ENCODE measurements around the gene PCDHGB1.
"Not testable (repeated sequence)": the region's sequence is repeated elsewhere in the genome, so short reads cannot be mapped to it uniquely, and the experiment has no call there.

The PCDHGB1 gene

GRCh38 chr5:141351591-141351990, 1.7 kb downstream of the PCDHGB1 start:
- no peak for DNase-seq

- no peak for DNase-seq
Measured at GRCh38 chr5:141354900-141355469, 5.1 kb downstream of the PCDHGB1 start, which contains the start of gene PCDHGA4. Gene PCDHGA4, plus strand, starts transcription at chr5:141355021. Its CDS starts 87 bp downstream, at chr5:141355108.

GRCh38 chr5:141355641-141356040, 5.7 kb downstream of the PCDHGB1 start:
- no peak for DNase-seq

- no peak for DNase-seq
Measured at GRCh38 chr5:141356133-141356532, 6.2 kb downstream of the PCDHGB1 start.

GRCh38 chr5:141356950-141357349, 7.1 kb downstream of the PCDHGB1 start:
- no peak for DNase-seq

- no peak for DNase-seq
Measured at GRCh38 chr5:141359790-141360426, 10.0 kb downstream of the PCDHGB1 start, which contains the start of gene PCDHGB2. Gene PCDHGB2, plus strand, starts transcription at chr5:141359994. Its CDS starts 142 bp downstream, at chr5:141360136.

GRCh38 chr5:141360685-141361084, 10.8 kb downstream of the PCDHGB1 start:
- no peak for DNase-seq

- no peak for DNase-seq
Measured at GRCh38 chr5:141362719-141363118, 12.8 kb downstream of the PCDHGB1 start.

- no peak for DNase-seq
Measured at GRCh38 chr5:141363952-141364660, 14.2 kb downstream of the PCDHGB1 start, which contains the start of gene PCDHGA5. Gene PCDHGA5, plus strand, starts transcription at chr5:141364162. Its CDS starts 169 bp downstream, at chr5:141364331.

GRCh38 chr5:141366016-141366896, 16.4 kb downstream of the PCDHGB1 start:
- DNase-seq, result no peak

- DNase-seq, result no peak
Measured at GRCh38 chr5:141369994-141370848, 20.3 kb downstream of the PCDHGB1 start, which contains the start of gene PCDHGB3. Gene PCDHGB3, plus strand, starts transcription at chr5:141370242. Its CDS starts 153 bp downstream, at chr5:141370395.

GRCh38 chr5:141371572-141372475, 21.9 kb downstream of the PCDHGB1 start:
- no peak for DNase-seq

GRCh38 chr5:141373673-141374317, 23.9 kb downstream of the PCDHGB1 start, which contains the start of gene PCDHGA6:
Gene PCDHGA6, plus strand, starts transcription at chr5:141373891. Its CDS starts 193 bp downstream, at chr5:141374084.
- DNase-seq, result no peak

- DNase-seq, result no peak
Measured at GRCh38 chr5:141374627-141375026, 24.7 kb downstream of the PCDHGB1 start.

GRCh38 chr5:141375444-141376155, 25.7 kb downstream of the PCDHGB1 start:
- DNase-seq, result not testable (repeated sequence)

GRCh38 chr5:141382469-141383294, 32.8 kb downstream of the PCDHGB1 start, which contains the start of gene PCDHGA7:
Gene PCDHGA7, plus strand, starts transcription at chr5:141382742. Its CDS starts 158 bp downstream, at chr5:141382900.
- DNase-seq, result no peak

GRCh38 chr5:141383345-141383744, 33.4 kb downstream of the PCDHGB1 start:
- DNase-seq, result no peak

Data from NCI-H1092 treated with DMSO at 0.1 percent for 48 hours (cell line).